Caco-2 (cell line): ENCODE data around the gene CEP164. TPM values are rescaled to one million over a fixed set of nuclear protein-coding genes. Genes with fewer than 3 reads are reported as not detected.

Source experiments
- BruUV-seq: library from RNA; stranded (reverse); fragments of 400-500 nt; replicated peaks from 2 replicates; lab custom pipeline; 2021; lab: Mats Ljungman, UMichigan
- CTCF ChIA-PET: fragments of 300-600 bp; sonication (Branson Sonifier 250); formaldehyde crosslinking; loops from one replicate; lab custom pipeline; 2022; ENCODE audit warnings: antibody characterized with exemption; lab: Charles Lee
- POLR2A ChIA-PET: fragments of 300-600 bp; sonication (Branson Sonifier 250); formaldehyde crosslinking; loops from one replicate; lab custom pipeline; 2022; ENCODE audit warnings: antibody characterized with exemption; lab: Charles Lee
- DNase-seq, 2 experiments: peaks; one replicate each; pipeline versions ENCODE4 v3.0.0 to v3.0.0-alpha.2; 2020 to 2022
- H3K27me3 ChIP-seq: replicated peaks from 2 replicates; pipeline ENCODE4 v1.6.0; 2011; ENCODE audit warnings: low read length; ENCODE audit not compliant: control insufficient read depth, insufficient read depth
- H3K36me3 ChIP-seq: 2 replicates; pipeline ENCODE4 v1.5.1; 2011; ENCODE audit warnings: low read length; ENCODE audit not compliant: control insufficient read depth, insufficient read depth
- H3K4me1 ChIP-seq: fragments of 250-450 bp; sonication (Bioruptor Pico); 2 replicates; pipeline ENCODE4 v1.5.1; 2020; ENCODE audit warnings: mild to moderate bottlenecking
- H3K4me3 ChIP-seq: 2 replicates; pipeline ENCODE4 v1.5.1; 2011; ENCODE audit warnings: low read depth, mild to moderate bottlenecking, control low read depth, low read length
- H3K9me3 ChIP-seq: fragments of 250-450 bp; sonication (Bioruptor Pico); 2 replicates; pipeline ENCODE4 v1.5.1; 2020; ENCODE audit warnings: mild to moderate bottlenecking, moderate library complexity
- H3K27ac Mint-ChIP-seq: one replicate; pipeline ENCODE4 v1.8.0; 2022; ENCODE audit warnings: mixed read lengths; ENCODE audit not compliant: unreplicated experiment
- H3K27me3 Mint-ChIP-seq: one replicate; pipeline ENCODE4 v1.8.0; 2022; ENCODE audit warnings: mixed read lengths; ENCODE audit not compliant: insufficient read depth, unreplicated experiment
- H3K36me3 Mint-ChIP-seq: one replicate; pipeline ENCODE4 v1.8.0; 2022; ENCODE audit warnings: mild to moderate bottlenecking, mixed read lengths; ENCODE audit not compliant: insufficient read depth, unreplicated experiment
- H3K4me1 Mint-ChIP-seq: one replicate; pipeline ENCODE4 v1.8.0; 2022; ENCODE audit warnings: low read depth, mixed read lengths; ENCODE audit not compliant: unreplicated experiment
- H3K4me3 Mint-ChIP-seq: one replicate; pipeline ENCODE4 v1.8.0; 2022; ENCODE audit warnings: mild to moderate bottlenecking, moderate library complexity, mixed read lengths; ENCODE audit not compliant: unreplicated experiment
- H3K9me3 Mint-ChIP-seq: one replicate; pipeline ENCODE4 v1.8.0; 2022; ENCODE audit warnings: mixed read lengths; ENCODE audit not compliant: unreplicated experiment
- CTCF ChIP-seq, 2 experiments: fragments of 200-600 bp in 1 of 2; IDR thresholded peaks; 1 replicate in 1 of 2; 2 replicates in 1 of 2; pipeline versions ENCODE4 v1.5.1 to v1.8.0; 2011 to 2022; ENCODE audit warnings: antibody characterized with exemption in 1 of 2, control low read depth in 1 of 2, inconsistent platforms in 1 of 2, low read depth in 1 of 2, low read length in 1 of 2, mild to moderate bottlenecking in 1 of 2, moderate library complexity in 1 of 2; ENCODE audit not compliant: insufficient read depth in 1 of 2, severe bottlenecking in 1 of 2, unreplicated experiment in 1 of 2
- intact Hi-C: fragments of 100-400 bp; cut with micrococcal nuclease; formaldehyde crosslinking; loops from one replicate; pipeline ENCODE4 v1.10.0; 2022; ENCODE audit not compliant: unreplicated experiment
- total RNA-seq: library from RNA; stranded (reverse); gene quantifications from 2 replicates; pipeline ENCODE4 v1.2.3, GENCODE V29; 2022

CEP164 gene
- total RNA-seq, 1 experiment from 2014 or later, result 48.9 TPM

GRCh38 chr11:117361432-117361831 is 33.8 kb downstream of the CEP164 start:
- Histone ChIP-seq H3K27me3 (no peaks in the 10 kb centered on the region), H3K36me3 (peaks cover 4% of the 10 kb centered on the region; the same call in 1 of the 2 replicates)

GRCh38 chr11:117366248-117366647 is 38.6 kb downstream of the CEP164 start:
- intact Hi-C loops, result no loop called here
- TF ChIP-seq CTCF (IDR thresholded peaks at IDR 0.05; ENCODE audit: insufficient read depth in 1 of 2, low read depth in 1 of 2, low read length in 1 of 2, severe bottlenecking in 1 of 2, unreplicated experiment in 1 of 2), result peak; percentile 5 to 12
- Mint-ChIP-seq H3K4me1 (no peaks in the 10 kb centered on the region), H3K27ac (no peak overlapping the region), H3K27me3 (no peaks in the 10 kb centered on the region), H3K36me3 (peaks cover 30% of the 10 kb centered on the region), H3K9me3 (no peaks in the 10 kb centered on the region), H3K4me3 (no peak overlapping the region)
- DNase-seq, result no peak
- ChIA-PET CTCF (interaction anchor here (0.8 kb wide), 1 partner anchor 60 kb away, joined by 3 read pairs; no protein-coding TSS in a partner anchor), POLR2A (no interaction called here)
- no TSS peak for BruUV-seq
- H3K4me3 ChIP-seq, result no peak overlapping the region
- H3K36me3 ChIP-seq, result peaks cover 4% of the 10 kb centered on the region; the same call in 1 of the 2 replicates
- no peaks in the 10 kb centered on the region for H3K9me3 ChIP-seq
- H3K27me3 ChIP-seq, result no peaks in the 10 kb centered on the region
- no peaks in the 10 kb centered on the region for H3K4me1 ChIP-seq

More at GRCh38 chr11:117361432-117361831, 33.8 kb downstream of the CEP164 start:
- POLR2A ChIA-PET, result interaction anchor here (0.7 kb wide), 1 partner anchor 679 kb away, joined by 4 read pairs; no protein-coding TSS in a partner anchor
- peaks cover 41% of the 10 kb centered on the region for H3K36me3 Mint-ChIP-seq
- no peaks in the 10 kb centered on the region for H3K4me1 Mint-ChIP-seq
- no peak overlapping the region for H3K4me3 Mint-ChIP-seq
- intact Hi-C loops, result no loop called here
- CTCF ChIA-PET, result no interaction called here
- no peaks in the 10 kb centered on the region for H3K27me3 Mint-ChIP-seq
- no TSS peak for BruUV-seq
- DNase-seq, result no peak
- TF ChIP-seq CTCF (IDR thresholded peaks at IDR 0.05; ENCODE audit: insufficient read depth in 1 of 2, low read depth in 1 of 2, low read length in 1 of 2, severe bottlenecking in 1 of 2, unreplicated experiment in 1 of 2), result no peak
- no peaks in the 10 kb centered on the region for H3K9me3 Mint-ChIP-seq
- no peak overlapping the region for H3K4me3 ChIP-seq
- H3K9me3 ChIP-seq, result no peaks in the 10 kb centered on the region
- no peaks in the 10 kb centered on the region for H3K4me1 ChIP-seq
- no peak overlapping the region for H3K27ac Mint-ChIP-seq

GRCh38 chr11:117366875-117367274 is 39.2 kb downstream of the CEP164 start:
- H3K4me1 ChIP-seq, result no peaks in the 10 kb centered on the region
- intact Hi-C loops, result no loop called here
- no TSS peak for BruUV-seq

More at GRCh38 chr11:117366875-117367274, 39.2 kb downstream of the CEP164 start:
- no peak for TF ChIP-seq CTCF (IDR thresholded peaks at IDR 0.05; ENCODE audit: insufficient read depth in 1 of 2, low read depth in 1 of 2, low read length in 1 of 2, severe bottlenecking in 1 of 2, unreplicated experiment in 1 of 2)
- Mint-ChIP-seq H3K27me3 (no peaks in the 10 kb centered on the region), H3K4me1 (no peaks in the 10 kb centered on the region), H3K36me3 (peaks cover 33% of the 10 kb centered on the region), H3K4me3 (no peak overlapping the region), H3K9me3 (no peaks in the 10 kb centered on the region), H3K27ac (no peak overlapping the region)
- ChIA-PET CTCF (interaction anchor here (0.8 kb wide), 1 partner anchor 59 kb away, joined by 3 read pairs; no protein-coding TSS in a partner anchor), POLR2A (no interaction called here)
- H3K36me3 ChIP-seq, result peaks cover 4% of the 10 kb centered on the region; the same call in 1 of the 2 replicates
- no peaks in the 10 kb centered on the region for H3K9me3 ChIP-seq
- H3K4me3 ChIP-seq, result no peak overlapping the region
- no peaks in the 10 kb centered on the region for H3K27me3 ChIP-seq
- no peak for DNase-seq
